ENCODE results near the gene PCYT1B.

GRCh38 chrX:24646745-24647182, 383 bp downstream of the PCYT1B start:
- no peak for TF ChIP-seq POLR2A (IDR thresholded peaks at IDR 0.05)
- TF ChIP-seq CTCF (IDR thresholded peaks at IDR 0.05) = no peak
- no peak for TF ChIP-seq EP300 (IDR thresholded peaks at IDR 0.05)
